Peyer's patch (tissue), 4 donors: ENCODE measurements around the gene KIF1A.

Experiments used
- POLR2A ChIP-seq, 2 donors: fragments of 450-650 bp; IDR thresholded peaks; one replicate each; pipeline ENCODE4 v1.5.1; 2017; ENCODE audit warnings: antibody characterized with exemption in 2 of 2, mild to moderate bottlenecking in 2 of 2, moderate library complexity in 2 of 2
- TF ChIP-seq, protein P1 (sequence below), 6 experiments: fragments of 450-650 bp in 4 of 6; fragments of 200-600 bp in 2 of 6; sonication (generic) in 1 of 6; IDR thresholded peaks; one replicate each; pipeline ENCODE4 v1.5.1; 2017 to 2019; ENCODE audit warnings: antibody characterized with exemption in 6 of 6, mild to moderate bottlenecking in 3 of 6, moderate library complexity in 1 of 6

DNA sequence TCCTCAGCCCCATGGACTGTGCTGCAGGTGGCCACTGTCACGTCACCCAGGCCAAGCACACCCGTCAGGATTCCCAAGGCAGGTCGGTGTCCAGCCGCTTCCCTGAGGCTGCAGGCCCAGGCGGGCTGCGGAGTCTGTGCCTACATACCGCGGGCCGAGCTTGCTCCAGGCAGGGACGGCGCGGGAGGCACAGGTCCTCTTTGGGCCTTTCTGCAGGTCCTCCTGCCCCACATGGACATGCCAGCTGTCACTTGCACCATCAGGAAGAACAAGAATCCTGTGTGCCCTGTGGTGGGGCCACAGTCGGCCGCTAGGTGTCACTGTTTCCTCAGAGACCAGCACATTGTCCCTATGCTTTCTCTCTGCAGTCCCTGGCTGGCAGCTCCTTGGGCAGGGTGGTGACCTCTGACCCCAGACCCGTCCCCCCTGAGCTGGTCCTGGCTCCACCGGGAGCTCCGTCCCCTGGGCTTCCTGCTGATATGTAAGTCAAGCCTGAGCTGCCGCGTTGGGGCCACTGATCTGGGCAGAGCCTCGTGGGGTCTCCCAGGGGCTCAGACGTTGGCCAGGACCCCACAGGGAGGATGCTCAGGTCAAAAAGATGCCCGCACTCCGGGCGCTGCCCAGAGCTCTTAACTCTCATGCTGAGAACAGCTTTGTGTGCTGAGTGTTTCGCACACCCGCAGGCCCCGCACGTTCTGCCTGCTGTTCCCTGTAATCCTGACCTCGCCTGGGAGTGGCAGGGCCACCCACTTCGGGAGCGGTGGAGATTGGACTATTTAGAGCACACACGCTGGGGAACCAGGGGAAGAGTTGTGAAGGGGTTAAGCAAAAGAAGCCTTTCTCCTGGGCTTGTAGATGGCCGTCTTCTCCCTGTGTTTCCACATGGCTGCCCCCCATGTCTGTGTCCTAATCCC is 31.3 kb upstream of the KIF1A start:
- TF ChIP-seq, protein P1, sequence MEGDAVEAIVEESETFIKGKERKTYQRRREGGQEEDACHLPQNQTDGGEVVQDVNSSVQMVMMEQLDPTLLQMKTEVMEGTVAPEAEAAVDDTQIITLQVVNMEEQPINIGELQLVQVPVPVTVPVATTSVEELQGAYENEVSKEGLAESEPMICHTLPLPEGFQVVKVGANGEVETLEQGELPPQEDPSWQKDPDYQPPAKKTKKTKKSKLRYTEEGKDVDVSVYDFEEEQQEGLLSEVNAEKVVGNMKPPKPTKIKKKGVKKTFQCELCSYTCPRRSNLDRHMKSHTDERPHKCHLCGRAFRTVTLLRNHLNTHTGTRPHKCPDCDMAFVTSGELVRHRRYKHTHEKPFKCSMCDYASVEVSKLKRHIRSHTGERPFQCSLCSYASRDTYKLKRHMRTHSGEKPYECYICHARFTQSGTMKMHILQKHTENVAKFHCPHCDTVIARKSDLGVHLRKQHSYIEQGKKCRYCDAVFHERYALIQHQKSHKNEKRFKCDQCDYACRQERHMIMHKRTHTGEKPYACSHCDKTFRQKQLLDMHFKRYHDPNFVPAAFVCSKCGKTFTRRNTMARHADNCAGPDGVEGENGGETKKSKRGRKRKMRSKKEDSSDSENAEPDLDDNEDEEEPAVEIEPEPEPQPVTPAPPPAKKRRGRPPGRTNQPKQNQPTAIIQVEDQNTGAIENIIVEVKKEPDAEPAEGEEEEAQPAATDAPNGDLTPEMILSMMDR (IDR thresholded peaks at IDR 0.05), result peak; percentile 68 to 96 (median 92)
- TF ChIP-seq POLR2A (IDR thresholded peaks at IDR 0.05), result no peak
